DMS153 treated with DMSO at 0.1 percent for 48 hours (cell line): ENCODE measurements around the gene SAXO2.
"Not testable (repeated sequence)": the region's sequence is repeated elsewhere in the genome, so short reads cannot be mapped to it uniquely, and the experiment has no call there.

Source experiments
- DNase-seq: peaks from one replicate; lab custom pipeline; 2025; ENCODE audit not compliant: unreplicated experiment; lab: John Stamatoyannopoulos, UW

SAXO2 gene

GRCh38 chr15:82313446-82313845 is 50.8 kb downstream of the SAXO2 start:
- DNase-seq, result no peak

- not testable (repeated sequence) for DNase-seq
These were observed 51.5 kb downstream of the SAXO2 start for GRCh38 chr15:82313951-82314768.

GRCh38 chr15:82314769-82315518 is 52.3 kb downstream of the SAXO2 start:
- DNase-seq, result no peak

GRCh38 chr15:82315519-82316246 is 53.1 kb downstream of the SAXO2 start:
- no peak for DNase-seq

GRCh38 chr15:82316247-82317090 is 53.9 kb downstream of the SAXO2 start:
- DNase-seq, result not testable (repeated sequence)

GRCh38 chr15:82317091-82317489 is 54.5 kb downstream of the SAXO2 start:
- no peak for DNase-seq

- not testable (repeated sequence) for DNase-seq
These were observed 54.9 kb downstream of the SAXO2 start for GRCh38 chr15:82317516-82317915.

- not testable (repeated sequence) for DNase-seq
These were observed 55.7 kb downstream of the SAXO2 start for GRCh38 chr15:82318281-82318680.

- DNase-seq, result not testable (repeated sequence)
These were observed 57.1 kb downstream of the SAXO2 start for GRCh38 chr15:82319522-82320278.

- not testable (repeated sequence) for DNase-seq
These were observed 58.2 kb downstream of the SAXO2 start for GRCh38 chr15:82320861-82321260.

- not testable (repeated sequence) for DNase-seq
These were observed 59.9 kb downstream of the SAXO2 start for GRCh38 chr15:82322488-82322887.

GRCh38 chr15:82324831-82325230 is 62.2 kb downstream of the SAXO2 start:
- DNase-seq, result not testable (repeated sequence)

- not testable (repeated sequence) for DNase-seq
These were observed 63.0 kb downstream of the SAXO2 start for GRCh38 chr15:82325646-82326045.

- not testable (repeated sequence) for DNase-seq
These were observed 64.3 kb downstream of the SAXO2 start for GRCh38 chr15:82326896-82327295.

- not testable (repeated sequence) for DNase-seq
These were observed 64.8 kb downstream of the SAXO2 start for GRCh38 chr15:82327372-82327771.

GRCh38 chr15:82329039-82329438 is 66.4 kb downstream of the SAXO2 start:
- not testable (repeated sequence) for DNase-seq

GRCh38 chr15:82330921-82331320 is 68.3 kb downstream of the SAXO2 start:
- DNase-seq, result not testable (repeated sequence)

- DNase-seq, result not testable (repeated sequence)
These were observed 69.1 kb downstream of the SAXO2 start for GRCh38 chr15:82331576-82332304.
